GM13976 (cell line): ENCODE measurements around the gene RCOR1.

Experiments used
- DNase-seq: peaks from one replicate; pipeline ENCODE4 v3.0.0; 2012; ENCODE audit warnings: low spot score
- CTCF ChIP-seq: IDR thresholded peaks from 2 replicates; pipeline ENCODE4 v1.5.1; 2012; ENCODE audit warnings: borderline replicate concordance, mild to moderate bottlenecking; ENCODE audit not compliant: insufficient read depth; ENCODE audit errors: extremely low read depth, missing control alignments, control extremely low read depth
- in situ Hi-C: fragments of 300-500 bp; cut with MboI; formaldehyde crosslinking; loops from one replicate; pipeline ENCODE4 v1.12.0; 2022; ENCODE audit warnings: low sequenced_read_pairs, mixed read lengths, inconsistent platforms; ENCODE audit not compliant: unreplicated experiment

The RCOR1 gene

GRCh38 chr14:102738373-102739189, 146.1 kb downstream of the RCOR1 start:
- in situ Hi-C loops, result no loop called here
- no peak for DNase-seq
- no peak for TF ChIP-seq CTCF

GRCh38 chr14:102739190-102739469, 146.7 kb downstream of the RCOR1 start:
- DNase-seq, result no peak
- in situ Hi-C loops, result no loop called here
- no peak for TF ChIP-seq CTCF

GRCh38 chr14:102746634-102747438, 154.4 kb downstream of the RCOR1 start:
- no peak for DNase-seq
- in situ Hi-C loops, result no loop called here
- no peak for TF ChIP-seq CTCF

GRCh38 chr14:102748806-102749205, 156.4 kb downstream of the RCOR1 start:
- TF ChIP-seq CTCF, result no peak
- in situ Hi-C loops, result no loop called here
- no peak for DNase-seq

- in situ Hi-C loops, result no loop called here
- no peak for DNase-seq
These were observed 157.2 kb downstream of the RCOR1 start for GRCh38 chr14:102749393-102750305.

More at GRCh38 chr14:102749393-102750305, 157.2 kb downstream of the RCOR1 start:
- no peak for TF ChIP-seq CTCF
